Prostate gland (tissue), 2 donors: Measurements from ENCODE around the gene HECTD1.

Experiments
- CTCF ChIP-seq, 4 experiments: fragments of 200-600 bp in 2 of 4; fragments of 450-650 bp in 2 of 4; sonication (generic) in 2 of 4; IDR thresholded peaks; 1 replicate in 3 of 4; 2 replicates in 1 of 4; pipeline ENCODE4 v1.5.1; 2016 to 2019; ENCODE audit warnings: antibody characterized with exemption in 4 of 4, mild to moderate bottlenecking in 2 of 4, moderate library complexity in 2 of 4
- POLR2A ChIP-seq: fragments of 450-650 bp; IDR thresholded peaks from one replicate; pipeline ENCODE4 v1.6.1; 2016; ENCODE audit warnings: antibody characterized with exemption, mild to moderate bottlenecking
- POLR2AphosphoS5 ChIP-seq: sonication (generic); formaldehyde crosslinking; IDR thresholded peaks from one replicate; pipeline ENCODE4 v1.6.1; 2017; ENCODE audit warnings: antibody characterized with exemption

GRCh38 chr14:31113794-31114193 lies 93.8 kb downstream of the HECTD1 start:
- TF ChIP-seq POLR2AphosphoS5: no peak
- no peak for TF ChIP-seq CTCF (IDR thresholded peaks at IDR 0.05)
- TF ChIP-seq POLR2A: no peak
